Measurements from ENCODE around the gene TMEM209.
"Not testable (repeated sequence)": the region's sequence is repeated elsewhere in the genome, so short reads cannot be mapped to it uniquely, and the experiment has no call there.

TMEM209 gene

GRCh38 chr7:130127404-130127803, 77.8 kb downstream of the TMEM209 start:
- no peak for DNase-seq (ENCODE audit: low read depth in 2 of 2)

GRCh38 chr7:130126840-130127239, 78.4 kb downstream of the TMEM209 start:
- not testable (repeated sequence) for DNase-seq (ENCODE audit: low read depth in 2 of 2)

GRCh38 chr7:130124711-130125110, 80.5 kb downstream of the TMEM209 start:
- no peak for DNase-seq (ENCODE audit: low read depth in 2 of 2)

- DNase-seq (ENCODE audit: low read depth in 2 of 2): no peak
Observed at GRCh38 chr7:130123501-130123900, 81.7 kb downstream of the TMEM209 start.

GRCh38 chr7:130118801-130119200, 86.4 kb downstream of the TMEM209 start:
- no peak for DNase-seq (ENCODE audit: low read depth in 2 of 2)

GRCh38 chr7:130118294-130118693, 86.9 kb downstream of the TMEM209 start:
- DNase-seq (ENCODE audit: low read depth in 2 of 2): no peak

GRCh38 chr7:130114776-130115175, 90.4 kb downstream of the TMEM209 start:
- no peak for DNase-seq (ENCODE audit: low read depth in 2 of 2)

Measured in stimulated activated CD8-positive, alpha-beta memory T cell treated with anti-CD3 and anti-CD28 coated beads, Interleukin-15, amount 100 ng/mL, for 4 hours (primary cell).